Neural cell (in vitro differentiated cells): ENCODE results near the gene PSMB7. TPM values are rescaled to one million over a fixed set of nuclear protein-coding genes. Genes with fewer than 3 reads are reported as not detected.

Experiments
- H2AFZ ChIP-seq: fragments of 200-600, 300-800 bp; sonication (generic), shearing (Covaris generic); 2 replicates; pipeline ENCODE4 v1.6.0; 2014; ENCODE audit warnings: low read depth, mild to moderate bottlenecking, antibody characterized with exemption, low read length, moderate library complexity
- H3F3A ChIP-seq: fragments of 200-600 bp; shearing (Covaris generic); 2 replicates; pipeline ENCODE4 v1.6.1; 2016; ENCODE audit warnings: mild to moderate bottlenecking, moderate library complexity, mixed read lengths, antibody characterized with exemption, low read length; ENCODE audit not compliant: insufficient read depth, poor library complexity, severe bottlenecking
- H3K27ac ChIP-seq: fragments of 200-600, 300-800 bp; sonication (generic), shearing (Covaris generic); 2 replicates; pipeline ENCODE4 v1.5.1; 2014; ENCODE audit warnings: mild to moderate bottlenecking, low read length, moderate library complexity
- H3K27me3 ChIP-seq: fragments of 300-800, 200-600 bp; sonication (generic), shearing (Covaris generic); 2 replicates; pipeline ENCODE4 v1.6.0; 2014; ENCODE audit warnings: mild to moderate bottlenecking, low read depth, low read length, moderate library complexity; ENCODE audit not compliant: insufficient read depth
- H3K36me3 ChIP-seq: fragments of 300-800, 200-600 bp; sonication (generic), shearing (Covaris generic); 2 replicates; pipeline ENCODE4 v1.5.1; 2014; ENCODE audit warnings: mild to moderate bottlenecking, antibody characterized with exemption, low read length, moderate library complexity; ENCODE audit not compliant: insufficient read depth
- H3K4me2 ChIP-seq: fragments of 300-800, 200-600 bp; sonication (generic), shearing (Covaris generic); 2 replicates; pipeline ENCODE4 v1.6.0; 2014; ENCODE audit warnings: mild to moderate bottlenecking, low read length
- H3K4me3 ChIP-seq: fragments of 300-800, 200-600 bp; sonication (generic), shearing (Covaris generic); 2 replicates; pipeline ENCODE4 v1.5.1; 2014; ENCODE audit warnings: mild to moderate bottlenecking, low read length, moderate library complexity
- H3K79me2 ChIP-seq: fragments of 200-600 bp; shearing (Covaris generic); replicated peaks from 2 replicates; pipeline ENCODE4 v1.6.0; 2014; ENCODE audit warnings: mild to moderate bottlenecking, low read length, moderate library complexity; ENCODE audit not compliant: insufficient read depth
- H3K9ac ChIP-seq: fragments of 300-800, 200-600 bp; sonication (generic), shearing (Covaris generic); 2 replicates; pipeline ENCODE4 v1.6.1; 2016; ENCODE audit warnings: mild to moderate bottlenecking, low read length, mixed read lengths
- H3K9me2 ChIP-seq: fragments of 200-600 bp; shearing (Covaris generic); 2 replicates; pipeline ENCODE4 v1.6.1; 2016; ENCODE audit warnings: mild to moderate bottlenecking, low read length, mixed read lengths; ENCODE audit not compliant: insufficient read depth
- H3K9me3 ChIP-seq: fragments of 200-600, 300-800 bp; sonication (generic), shearing (Covaris generic); 2 replicates; pipeline ENCODE4 v1.6.1; 2016; ENCODE audit warnings: mild to moderate bottlenecking, mixed run types, low read length, moderate library complexity, mixed read lengths
- H4K20me1 ChIP-seq: fragments of 200-600 bp; shearing (Covaris generic); 2 replicates; pipeline ENCODE4 v1.6.1; 2016; ENCODE audit warnings: mild to moderate bottlenecking, mixed run types; ENCODE audit not compliant: insufficient read depth
- CTCF ChIP-seq: fragments of 450-650 bp; IDR thresholded peaks from 2 replicates; pipeline ENCODE4 v1.5.1; 2014; ENCODE audit warnings: antibody characterized with exemption, mild to moderate bottlenecking, moderate library complexity; ENCODE audit not compliant: poor library complexity, severe bottlenecking
- EP300 ChIP-seq: fragments of 450-650 bp; conservative IDR thresholded peaks from 2 replicates; pipeline ENCODE4 v1.6.1; 2014; ENCODE audit warnings: antibody characterized with exemption, mild to moderate bottlenecking, moderate library complexity; ENCODE audit not compliant: poor library complexity, severe bottlenecking
- EZH2 ChIP-seq: fragments of 200-600, 300-800 bp; shearing (Covaris generic), sonication (generic); IDR thresholded peaks from 2 replicates; pipeline ENCODE4 v1.6.1; 2014; ENCODE audit warnings: antibody characterized with exemption, low read length, borderline replicate concordance, mild to moderate bottlenecking; ENCODE audit not compliant: insufficient read depth, poor library complexity, severe bottlenecking
- MXI1 ChIP-seq: fragments of 450-650 bp; conservative IDR thresholded peaks from 2 replicates; pipeline ENCODE4 v1.6.1; 2014; ENCODE audit warnings: antibody characterized with exemption, mild to moderate bottlenecking; ENCODE audit not compliant: poor library complexity, severe bottlenecking
- POLR2AphosphoS5 ChIP-seq: IDR thresholded peaks from 2 replicates; pipeline ENCODE4 v1.6.1; 2012
- RAD21 ChIP-seq: fragments of 450-650 bp; conservative IDR thresholded peaks from 2 replicates; pipeline ENCODE4 v1.6.1; 2014; ENCODE audit warnings: antibody characterized with exemption, mild to moderate bottlenecking, moderate library complexity
- SMC3 ChIP-seq: fragments of 450-650 bp; conservative IDR thresholded peaks from 2 replicates; pipeline ENCODE4 v1.6.1; 2014; ENCODE audit warnings: antibody characterized with exemption, mild to moderate bottlenecking, moderate library complexity; ENCODE audit not compliant: poor library complexity
- TAF1 ChIP-seq: IDR thresholded peaks from 2 replicates; pipeline ENCODE4 v1.6.1; 2012; ENCODE audit warnings: low read depth
- polyA plus RNA-seq: library from polyadenylated mRNA; depleted of rRNA; stranded (reverse); fragments of >200 nt; gene quantifications from 2 replicates; pipeline ENCODE4 v1.2.3, GENCODE V29; 2014
- TF ChIP-seq, protein P1 (sequence below): IDR thresholded peaks from 2 replicates; pipeline ENCODE4 v1.6.1; 2012; ENCODE audit warnings: borderline replicate concordance

The PSMB7 gene
- polyA plus RNA-seq, 1 donor from 2014 or later = 363 TPM

DNA sequence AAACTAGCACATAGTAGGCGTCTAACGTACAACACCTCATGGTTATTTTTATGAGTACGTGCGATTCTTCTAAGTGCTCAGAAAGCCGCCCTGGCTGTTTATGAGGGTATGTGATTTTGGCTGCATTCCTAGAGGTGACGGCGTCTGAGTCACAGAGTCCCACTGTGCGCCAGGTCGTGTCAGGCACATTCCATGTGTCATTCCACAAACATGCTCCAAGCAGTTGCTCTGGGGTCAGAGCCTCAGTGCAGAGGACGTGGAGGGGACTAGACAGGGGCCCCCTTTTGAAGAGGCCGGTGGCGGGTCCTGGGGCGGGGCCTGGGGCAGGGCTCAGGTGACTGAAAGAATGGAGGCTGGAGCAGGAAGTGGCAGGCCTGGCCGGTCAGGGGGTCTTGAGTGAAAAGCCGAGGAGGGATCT lies 105.6 kb downstream of the PSMB7 start:
- Histone ChIP-seq H3K9me2 (no peaks in the 10 kb centered on the region), H3K9ac (no peak overlapping the region), H3K27ac (no peak overlapping the region), H3K27me3 (no peaks in the 10 kb centered on the region), H3K4me3 (no peak overlapping the region), H3K4me2 (no peak overlapping the region), H3K79me2 (no peaks in the 10 kb centered on the region), H4K20me1 (no peaks in the 10 kb centered on the region), H2AFZ (no peak overlapping the region), H3F3A (no peaks in the 10 kb centered on the region), H3K36me3 (no peaks in the 10 kb centered on the region), H3K9me3 (no peaks in the 10 kb centered on the region)
- TF ChIP-seq EZH2 (no peak), EP300 (no peak), SMC3 (no peak), CTCF (no peak), MXI1 (no peak), POLR2AphosphoS5 (no peak), TAF1 (no peak), RAD21 (no peak)
- TF ChIP-seq, protein P1, sequence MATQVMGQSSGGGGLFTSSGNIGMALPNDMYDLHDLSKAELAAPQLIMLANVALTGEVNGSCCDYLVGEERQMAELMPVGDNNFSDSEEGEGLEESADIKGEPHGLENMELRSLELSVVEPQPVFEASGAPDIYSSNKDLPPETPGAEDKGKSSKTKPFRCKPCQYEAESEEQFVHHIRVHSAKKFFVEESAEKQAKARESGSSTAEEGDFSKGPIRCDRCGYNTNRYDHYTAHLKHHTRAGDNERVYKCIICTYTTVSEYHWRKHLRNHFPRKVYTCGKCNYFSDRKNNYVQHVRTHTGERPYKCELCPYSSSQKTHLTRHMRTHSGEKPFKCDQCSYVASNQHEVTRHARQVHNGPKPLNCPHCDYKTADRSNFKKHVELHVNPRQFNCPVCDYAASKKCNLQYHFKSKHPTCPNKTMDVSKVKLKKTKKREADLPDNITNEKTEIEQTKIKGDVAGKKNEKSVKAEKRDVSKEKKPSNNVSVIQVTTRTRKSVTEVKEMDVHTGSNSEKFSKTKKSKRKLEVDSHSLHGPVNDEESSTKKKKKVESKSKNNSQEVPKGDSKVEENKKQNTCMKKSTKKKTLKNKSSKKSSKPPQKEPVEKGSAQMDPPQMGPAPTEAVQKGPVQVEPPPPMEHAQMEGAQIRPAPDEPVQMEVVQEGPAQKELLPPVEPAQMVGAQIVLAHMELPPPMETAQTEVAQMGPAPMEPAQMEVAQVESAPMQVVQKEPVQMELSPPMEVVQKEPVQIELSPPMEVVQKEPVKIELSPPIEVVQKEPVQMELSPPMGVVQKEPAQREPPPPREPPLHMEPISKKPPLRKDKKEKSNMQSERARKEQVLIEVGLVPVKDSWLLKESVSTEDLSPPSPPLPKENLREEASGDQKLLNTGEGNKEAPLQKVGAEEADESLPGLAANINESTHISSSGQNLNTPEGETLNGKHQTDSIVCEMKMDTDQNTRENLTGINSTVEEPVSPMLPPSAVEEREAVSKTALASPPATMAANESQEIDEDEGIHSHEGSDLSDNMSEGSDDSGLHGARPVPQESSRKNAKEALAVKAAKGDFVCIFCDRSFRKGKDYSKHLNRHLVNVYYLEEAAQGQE = no peak

DNA sequence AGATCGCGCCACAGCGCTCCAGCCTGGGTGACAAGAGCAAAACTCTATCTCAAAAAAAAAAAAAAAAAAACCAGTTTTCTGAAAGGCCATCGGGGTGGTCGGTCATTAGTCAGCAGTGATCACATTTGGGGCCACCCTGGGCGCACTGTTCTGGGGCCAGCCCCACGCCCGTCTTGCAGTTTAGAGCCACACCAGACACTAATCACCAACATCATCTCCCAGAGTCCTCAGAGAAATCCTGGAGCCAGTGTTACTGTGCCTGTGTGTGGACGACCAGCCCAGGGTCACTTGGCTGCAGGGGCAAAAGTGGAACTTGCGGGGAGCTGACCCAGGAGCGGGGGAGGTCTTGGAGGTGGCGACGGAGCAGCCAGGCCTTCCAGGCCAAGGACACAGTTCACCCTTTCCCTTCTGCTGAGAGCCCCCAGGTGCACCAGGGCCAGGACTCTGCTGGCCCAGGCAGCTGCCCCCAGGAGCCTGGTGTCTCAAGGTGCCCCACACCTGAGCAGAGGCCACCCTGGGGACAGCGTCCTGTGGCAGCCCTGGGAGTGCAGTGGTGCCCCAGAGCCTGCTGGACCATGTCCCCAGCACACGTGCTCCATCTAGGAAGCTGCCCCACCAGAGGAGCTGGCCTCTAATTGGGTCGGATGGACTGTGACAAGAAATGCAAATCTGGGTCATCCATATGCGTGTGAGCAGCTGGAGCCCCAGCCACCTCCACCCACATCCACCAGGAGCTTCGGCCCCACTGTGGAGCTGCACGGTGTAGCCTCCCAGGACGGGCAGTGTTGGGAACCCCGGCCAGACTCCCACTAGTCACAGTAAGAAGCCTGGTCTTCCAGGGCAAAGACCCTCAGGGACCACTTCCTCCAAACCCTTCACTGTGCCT lies 106.4 kb downstream of the PSMB7 start:
- H3K4me2 ChIP-seq = no peak overlapping the region
- no peaks in the 10 kb centered on the region for H3F3A ChIP-seq
- TF ChIP-seq, protein P1 = no peak
- no peak for TF ChIP-seq CTCF
- TF ChIP-seq EZH2 = no peak
- TF ChIP-seq EP300 = no peak
- no peak for TF ChIP-seq SMC3
- no peaks in the 10 kb centered on the region for H3K36me3 ChIP-seq
- H3K27ac ChIP-seq = no peak overlapping the region
- no peaks in the 10 kb centered on the region for H3K79me2 ChIP-seq
- no peak overlapping the region for H2AFZ ChIP-seq
- no peaks in the 10 kb centered on the region for H4K20me1 ChIP-seq
- H3K9me2 ChIP-seq = no peaks in the 10 kb centered on the region
- no peaks in the 10 kb centered on the region for H3K27me3 ChIP-seq
- no peaks in the 10 kb centered on the region for H3K9me3 ChIP-seq
- no peak overlapping the region for H3K4me3 ChIP-seq
- H3K9ac ChIP-seq = no peak overlapping the region
